Kidney (tissue), 14 donors: ENCODE measurements around the gene MIEN1. TPM values are rescaled to one million over a fixed set of nuclear protein-coding genes. Genes with fewer than 3 reads are reported as not detected.

Experiments
- DNase-seq, 5 donors: peaks; one replicate each; pipeline ENCODE4 v3.0.0-alpha.2; 2013 to 2020
- FAIRE-seq: peaks from 2 replicates; lab custom pipeline; 2012; peaks lifted over from hg19 to GRCh38; lab: Jason Lieb, UNC
- H3K27ac ChIP-seq, 2 donors: one replicate each; pipeline ENCODE4 v1.7.0; 2013; ENCODE audit warnings: low read depth in 2 of 2, low read length in 2 of 2, inconsistent platforms in 1 of 2
- H3K27me3 ChIP-seq: one replicate; pipeline ENCODE4 v1.7.1; 2013; ENCODE audit warnings: low read length, inconsistent platforms; ENCODE audit not compliant: control insufficient read depth, insufficient read depth
- H3K36me3 ChIP-seq, 3 donors: one replicate each; pipeline versions ENCODE4 v1.7.0 to v1.7.1; 2013; ENCODE audit warnings: low read length in 3 of 3, control low read depth in 1 of 3, inconsistent platforms in 1 of 3; ENCODE audit not compliant: insufficient read depth in 3 of 3, control insufficient read depth in 2 of 3
- H3K4me1 ChIP-seq, 3 donors: one replicate each; pipeline versions ENCODE4 v1.7.0 to v1.7.1; 2013; ENCODE audit warnings: low read length in 3 of 3, inconsistent platforms in 1 of 3, low read depth in 1 of 3; ENCODE audit not compliant: control insufficient read depth in 2 of 3, insufficient read depth in 2 of 3
- H3K4me3 ChIP-seq, 3 donors: one replicate each; pipeline versions ENCODE4 v1.7.0 to v1.8.1; 2013; ENCODE audit warnings: low read length in 3 of 3, control low read depth in 1 of 3, inconsistent platforms in 1 of 3
- H3K9ac ChIP-seq, 3 donors: one replicate each; pipeline versions ENCODE4 v1.7.0 to v1.7.1; 2013; ENCODE audit warnings: low read length in 3 of 3, control low read depth in 1 of 3, inconsistent platforms in 1 of 3
- H3K9me3 ChIP-seq, 3 donors: one replicate each; pipeline versions ENCODE4 v1.7.0 to v1.7.1; 2013; ENCODE audit warnings: low read length in 3 of 3, control low read depth in 1 of 3, inconsistent platforms in 1 of 3; ENCODE audit not compliant: control insufficient read depth in 2 of 3, insufficient read depth in 1 of 3
- CTCF ChIP-seq: IDR thresholded peaks from 3 replicates; pipeline ENCODE4 v1.5.1; 2012; ENCODE audit warnings: mild to moderate bottlenecking, moderate library complexity, borderline replicate concordance; ENCODE audit not compliant: insufficient read depth; ENCODE audit errors: extremely low read depth
- intact Hi-C: fragments of 100-400 bp; cut with DNase I; formaldehyde crosslinking; loops from one replicate; pipeline ENCODE4 v1.11.1; 2022
- polyA plus RNA-seq: library from polyadenylated mRNA; stranded (reverse); fragments of 350-450 nt; fragmentation: Illumina TruSeq; extraction: RNeasy Lipid Tissue Mini Kit (QIAGEN cat#74804); gene quantifications from one replicate; pipeline ENCODE4 v1.2.3, GENCODE V29; 2014; ENCODE audit warnings: low read depth, low replicate concordance; ENCODE audit not compliant: insufficient read depth
- total RNA-seq: library from RNA; stranded (reverse); fragmentation: NEBNext Ultra II Directional; extraction: Animal tissue kit (Norgen Biotek cat#: 25700); gene quantifications from one replicate; pipeline ENCODE4 v1.2.1, GENCODE V29; 2021
- donor health status: control.
- donor health status: control.
- donor health status: control.
- donor health status: control.
- donor health status: control.
- donor health status: DM: yes; HTN: yes; CAD: no.
- donor health status: Normal renal cell carcinoma (clear cell type).

The MIEN1 gene
- total and polyA plus RNA-seq, 2 donors from 2014 or later = 51.6 to 186 TPM

DNA sequence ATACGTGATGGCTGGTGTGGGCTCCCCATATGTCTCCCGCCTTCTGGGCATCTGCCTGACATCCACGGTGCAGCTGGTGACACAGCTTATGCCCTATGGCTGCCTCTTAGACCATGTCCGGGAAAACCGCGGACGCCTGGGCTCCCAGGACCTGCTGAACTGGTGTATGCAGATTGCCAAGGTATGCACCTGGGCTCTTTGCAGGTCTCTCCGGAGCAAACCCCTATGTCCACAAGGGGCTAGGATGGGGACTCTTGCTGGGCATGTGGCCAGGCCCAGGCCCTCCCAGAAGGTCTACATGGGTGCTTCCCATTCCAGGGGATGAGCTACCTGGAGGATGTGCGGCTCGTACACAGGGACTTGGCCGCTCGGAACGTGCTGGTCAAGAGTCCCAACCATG lies 5.6 kb downstream of the MIEN1 start:
- Histone ChIP-seq H3K36me3 (peaks cover 0 to 54% (median 20%) of the 10 kb centered on the region in 3 donors), H3K4me3 (no peak overlapping the region), H3K27ac (no peak overlapping the region), H3K9me3 (no peaks in the 10 kb centered on the region), H3K27me3 (no peaks in the 10 kb centered on the region), H3K4me1 (peaks cover 0 to 9% (median 8%) of the 10 kb centered on the region in 3 donors), H3K9ac (no peak overlapping the region)
- TF ChIP-seq CTCF = no peak
- FAIRE-seq = no peak
- DNase-seq = no peak
- intact Hi-C loops = no loop called here

DNA sequence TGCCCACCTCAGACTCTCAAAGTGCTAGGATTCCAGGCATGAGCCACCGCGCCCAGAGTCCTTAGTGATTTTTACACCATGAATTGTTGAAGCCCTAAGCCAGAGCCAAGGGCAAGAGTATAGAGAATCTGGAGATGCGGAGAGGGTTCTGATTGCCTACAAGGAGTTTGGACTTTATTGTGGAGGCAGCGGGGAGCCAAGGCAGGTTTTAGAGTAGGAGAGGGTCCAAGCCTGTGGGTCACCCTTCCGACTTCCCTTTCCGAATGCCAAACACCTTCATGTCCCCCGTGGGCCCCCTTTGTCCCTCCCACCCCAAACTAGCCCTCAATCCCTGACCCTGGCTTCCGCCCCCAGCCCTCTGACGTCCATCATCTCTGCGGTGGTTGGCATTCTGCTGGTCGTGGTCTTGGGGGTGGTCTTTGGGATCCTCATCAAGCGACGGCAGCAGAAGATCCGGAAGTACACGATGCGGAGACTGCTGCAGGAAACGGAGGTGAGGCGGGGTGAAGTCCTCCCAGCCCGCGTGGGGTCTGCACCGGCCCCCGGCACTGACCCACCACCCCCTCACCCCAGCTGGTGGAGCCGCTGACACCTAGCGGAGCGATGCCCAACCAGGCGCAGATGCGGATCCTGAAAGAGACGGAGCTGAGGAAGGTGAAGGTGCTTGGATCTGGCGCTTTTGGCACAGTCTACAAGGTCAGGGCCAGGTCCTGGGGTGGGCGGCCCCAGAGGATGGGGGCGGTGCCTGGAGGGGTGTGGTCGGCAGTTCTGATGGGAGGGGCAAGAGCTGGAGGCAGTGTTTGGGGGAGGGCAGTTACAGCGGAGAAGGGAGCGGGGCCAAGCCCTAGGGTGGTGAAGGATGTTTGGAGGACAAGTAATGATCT lies 7.1 kb downstream of the MIEN1 start:
- FAIRE-seq = no peak
- intact Hi-C loops = no loop called here

GRCh38 chr17:39722104-39722503 lies 8.2 kb downstream of the MIEN1 start:
- H3K9me3 ChIP-seq = no peaks in the 10 kb centered on the region
- DNase-seq (no peak), FAIRE-seq (no peak)
- peaks cover 2 to 56% (median 18%) of the 10 kb centered on the region in 3 donors for H3K36me3 ChIP-seq
- no peak overlapping the region for H3K27ac ChIP-seq
- H3K4me1 ChIP-seq = peaks cover 0 to 5% (median 0%) of the 10 kb centered on the region in 3 donors
- intact Hi-C loops = no loop called here
- TF ChIP-seq CTCF = no peak
- no peaks in the 10 kb centered on the region for H3K27me3 ChIP-seq
- H3K4me3 ChIP-seq = no peak overlapping the region
- H3K9ac ChIP-seq = no peak overlapping the region

More for the DNA sequence above, 7.1 kb downstream of the MIEN1 start:
- no peak for DNase-seq
- no peak for TF ChIP-seq CTCF
- H3K36me3 ChIP-seq = peaks cover 2 to 59% (median 20%) of the 10 kb centered on the region in 3 donors
- H3K27me3 ChIP-seq = no peaks in the 10 kb centered on the region
- H3K9ac ChIP-seq = no peak overlapping the region
- H3K9me3 ChIP-seq = no peaks in the 10 kb centered on the region
- peaks cover 0 to 5% (median 0%) of the 10 kb centered on the region in 3 donors for H3K4me1 ChIP-seq
- H3K27ac ChIP-seq = no peak overlapping the region
- no peak overlapping the region for H3K4me3 ChIP-seq
